ENCODE data around the gene SLC4A7. TPM values are rescaled to one million over a fixed set of nuclear protein-coding genes. Genes with fewer than 3 reads are reported as not detected.

The SLC4A7 gene
- total RNA-seq, 2 experiments from 2014 or later, result 25.9 to 31.9 TPM

DNA sequence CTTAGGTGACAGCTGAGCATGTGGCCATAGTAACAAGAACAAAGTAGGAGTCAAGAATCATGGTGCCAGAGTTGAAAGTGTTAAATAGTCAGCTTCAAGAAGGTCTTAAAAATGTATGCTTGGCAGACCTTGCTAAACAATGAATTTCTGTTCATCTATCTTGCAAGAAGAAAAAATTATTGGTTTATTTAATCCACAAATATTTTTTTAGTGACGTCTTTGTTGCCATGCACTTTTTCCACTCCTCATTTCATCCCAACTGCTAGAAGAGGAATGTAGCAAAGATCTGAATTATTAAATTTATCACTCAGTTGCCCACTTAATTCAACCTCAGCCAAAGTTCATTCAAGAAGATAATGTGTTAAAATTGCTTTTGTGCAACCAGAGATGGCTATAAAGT lies 3.2 kb upstream of the SLC4A7 start:
- Histone ChIP-seq H3K9me3 (ENCODE audit: low read length) (no peaks in the 10 kb centered on the region), H2AFZ (ENCODE audit: low read length) (no peak overlapping the region), H3K4me3 (ENCODE audit: low read depth, low read length, poor library complexity, severe bottlenecking) (no peak overlapping the region), H3K36me3 (ENCODE audit: insufficient read depth, low read length) (no peaks in the 10 kb centered on the region), H3K9me2 (ENCODE audit: insufficient read depth, low read length) (no peaks in the 10 kb centered on the region), H3K27ac (ENCODE audit: low read depth, low read length, poor library complexity, severe bottlenecking) (no peak overlapping the region), H3K4me2 (ENCODE audit: low read length) (no peak overlapping the region), H3K79me2 (ENCODE audit: insufficient read depth, low read depth, low read length) (peaks cover 9% of the 10 kb centered on the region), H4K20me1 (ENCODE audit: insufficient read depth, low read length) (no peaks in the 10 kb centered on the region), H3K4me1 (ENCODE audit: insufficient read depth, low read length, poor library complexity, severe bottlenecking) (peaks cover 12% of the 10 kb centered on the region)
- intact Hi-C loops (cut with micrococcal nuclease; ENCODE audit: unreplicated experiment), result loop anchor here (10.0 kb wide), 2 partner anchors 187 to 857 kb away; partner anchors contain the start of genes AZI2 and ZCWPW2
- CTCF ChIA-PET (ENCODE audit: unreplicated experiment), result no interaction called here
- TF ChIP-seq, protein P1, sequence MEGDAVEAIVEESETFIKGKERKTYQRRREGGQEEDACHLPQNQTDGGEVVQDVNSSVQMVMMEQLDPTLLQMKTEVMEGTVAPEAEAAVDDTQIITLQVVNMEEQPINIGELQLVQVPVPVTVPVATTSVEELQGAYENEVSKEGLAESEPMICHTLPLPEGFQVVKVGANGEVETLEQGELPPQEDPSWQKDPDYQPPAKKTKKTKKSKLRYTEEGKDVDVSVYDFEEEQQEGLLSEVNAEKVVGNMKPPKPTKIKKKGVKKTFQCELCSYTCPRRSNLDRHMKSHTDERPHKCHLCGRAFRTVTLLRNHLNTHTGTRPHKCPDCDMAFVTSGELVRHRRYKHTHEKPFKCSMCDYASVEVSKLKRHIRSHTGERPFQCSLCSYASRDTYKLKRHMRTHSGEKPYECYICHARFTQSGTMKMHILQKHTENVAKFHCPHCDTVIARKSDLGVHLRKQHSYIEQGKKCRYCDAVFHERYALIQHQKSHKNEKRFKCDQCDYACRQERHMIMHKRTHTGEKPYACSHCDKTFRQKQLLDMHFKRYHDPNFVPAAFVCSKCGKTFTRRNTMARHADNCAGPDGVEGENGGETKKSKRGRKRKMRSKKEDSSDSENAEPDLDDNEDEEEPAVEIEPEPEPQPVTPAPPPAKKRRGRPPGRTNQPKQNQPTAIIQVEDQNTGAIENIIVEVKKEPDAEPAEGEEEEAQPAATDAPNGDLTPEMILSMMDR (conservative IDR thresholded peaks at IDR 0.05; ENCODE audit: low read length), result no peak
- TF ChIP-seq EZH2phosphoT487 (IDR thresholded peaks at IDR 0.05; ENCODE audit: borderline replicate concordance, low read depth, low read length), result no peak
- DNase-seq (ENCODE audit: low spot score), result no peak
- no TSS peak for BruUV-seq (replicated peaks)
- POLR2A ChIA-PET, result no interaction called here

DNA sequence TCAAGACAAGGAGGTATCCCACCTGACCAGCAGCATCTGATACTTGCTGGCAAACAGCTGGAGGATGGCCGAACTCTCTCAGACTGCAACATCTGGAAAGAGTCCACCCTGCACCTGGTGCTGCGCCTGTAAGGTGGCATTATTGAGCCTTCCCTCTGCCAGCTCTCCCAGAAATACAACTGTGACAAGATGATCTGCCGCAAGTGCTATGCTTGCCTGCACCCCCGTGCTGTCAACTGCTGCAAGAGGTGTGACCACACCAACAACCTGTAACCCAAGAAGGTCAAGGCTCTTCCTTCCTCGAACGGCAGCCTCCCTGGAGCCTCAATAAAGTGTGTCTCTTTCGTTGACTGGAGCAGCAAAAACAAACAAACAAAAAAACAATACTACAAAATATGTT lies 2.2 kb upstream of the SLC4A7 start:
- CTCF ChIA-PET (ENCODE audit: unreplicated experiment), result no interaction called here
- H3K9me2 ChIP-seq (ENCODE audit: insufficient read depth, low read length), result no peaks in the 10 kb centered on the region
- DNase-seq (ENCODE audit: low spot score), result no peak
- intact Hi-C loops (cut with micrococcal nuclease; ENCODE audit: unreplicated experiment), result loop anchor here (10.0 kb wide), 2 partner anchors 188 to 858 kb away; partner anchors contain the start of genes AZI2 and ZCWPW2
- H3K9me3 ChIP-seq (ENCODE audit: low read length), result no peaks in the 10 kb centered on the region
- TF ChIP-seq, protein P1 (conservative IDR thresholded peaks at IDR 0.05; ENCODE audit: low read length), result no peak
- no peak for TF ChIP-seq EZH2phosphoT487 (IDR thresholded peaks at IDR 0.05; ENCODE audit: borderline replicate concordance, low read depth, low read length)
- H3K27ac ChIP-seq (ENCODE audit: low read depth, low read length, poor library complexity, severe bottlenecking), result no peak overlapping the region
- POLR2A ChIA-PET, result interaction anchor here (0.6 kb wide), 2 partner anchors 14 to 83 kb away, joined by 3 to 4 read pairs; no protein-coding TSS in a partner anchor
- H2AFZ ChIP-seq (ENCODE audit: low read length), result no peak overlapping the region
- peaks cover 19% of the 10 kb centered on the region for H3K79me2 ChIP-seq (ENCODE audit: insufficient read depth, low read depth, low read length)
- peaks cover 12% of the 10 kb centered on the region for H3K4me1 ChIP-seq (ENCODE audit: insufficient read depth, low read length, poor library complexity, severe bottlenecking)
- H3K36me3 ChIP-seq (ENCODE audit: insufficient read depth, low read length), result no peaks in the 10 kb centered on the region
- no peak overlapping the region for H3K4me2 ChIP-seq (ENCODE audit: low read length)
- BruUV-seq (replicated peaks), result no TSS peak
- H3K4me3 ChIP-seq (ENCODE audit: low read depth, low read length, poor library complexity, severe bottlenecking), result no peak overlapping the region
- H4K20me1 ChIP-seq (ENCODE audit: insufficient read depth, low read length), result no peaks in the 10 kb centered on the region

DNA sequence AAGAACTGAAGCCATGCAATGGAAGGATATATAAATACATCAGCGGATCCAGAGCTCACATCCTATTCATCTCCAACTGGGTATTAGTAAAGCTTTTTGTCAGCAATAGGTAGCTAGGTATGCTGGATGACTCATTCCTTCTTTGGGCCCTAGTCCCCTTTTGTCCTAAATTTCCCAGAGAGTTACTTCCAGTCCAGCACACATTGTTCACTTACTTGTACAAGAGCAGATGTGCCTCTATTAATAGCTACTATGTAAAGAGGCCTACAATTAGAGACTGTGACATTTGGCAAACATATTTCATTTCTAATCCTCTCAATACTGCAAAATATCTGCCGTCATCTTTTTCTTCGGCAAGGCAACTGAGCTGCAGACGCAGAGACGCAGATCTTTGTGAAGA lies 1.7 kb upstream of the SLC4A7 start:
- intact Hi-C loops (cut with micrococcal nuclease; ENCODE audit: unreplicated experiment), result loop anchor here (10.0 kb wide), 2 partner anchors 189 to 859 kb away; partner anchors contain the start of genes AZI2 and ZCWPW2
- H4K20me1 ChIP-seq (ENCODE audit: insufficient read depth, low read length), result no peaks in the 10 kb centered on the region

More for the DNA sequence above, 1.7 kb upstream of the SLC4A7 start:
- ChIA-PET POLR2A (interaction anchor here (0.6 kb wide), 1 partner anchor 13 kb away, joined by 4 read pairs; no protein-coding TSS in a partner anchor), CTCF (ENCODE audit: unreplicated experiment) (no interaction called here)
- H3K27ac ChIP-seq (ENCODE audit: low read depth, low read length, poor library complexity, severe bottlenecking), result no peak overlapping the region
- H2AFZ ChIP-seq (ENCODE audit: low read length), result no peak overlapping the region
- peaks cover 20% of the 10 kb centered on the region for H3K79me2 ChIP-seq (ENCODE audit: insufficient read depth, low read depth, low read length)
- TF ChIP-seq, protein P1 (conservative IDR thresholded peaks at IDR 0.05; ENCODE audit: low read length), result no peak
- TF ChIP-seq EZH2phosphoT487 (IDR thresholded peaks at IDR 0.05; ENCODE audit: borderline replicate concordance, low read depth, low read length), result no peak
- H3K9me2 ChIP-seq (ENCODE audit: insufficient read depth, low read length), result no peaks in the 10 kb centered on the region
- no TSS peak for BruUV-seq (replicated peaks)
- no peaks in the 10 kb centered on the region for H3K9me3 ChIP-seq (ENCODE audit: low read length)
- peaks cover 12% of the 10 kb centered on the region for H3K4me1 ChIP-seq (ENCODE audit: insufficient read depth, low read length, poor library complexity, severe bottlenecking)
- no peaks in the 10 kb centered on the region for H3K36me3 ChIP-seq (ENCODE audit: insufficient read depth, low read length)
- no peak for DNase-seq (ENCODE audit: low spot score)
- no peak overlapping the region for H3K4me3 ChIP-seq (ENCODE audit: low read depth, low read length, poor library complexity, severe bottlenecking)
- H3K4me2 ChIP-seq (ENCODE audit: low read length), result no peak overlapping the region
